Measurements from ENCODE around the gene TMPRSS7. TPM values are rescaled to one million over a fixed set of nuclear protein-coding genes. Genes with fewer than 3 reads are reported as not detected.
A peak's percentile ranks its signal among the peaks of the same experiment; 100 is the strongest.

Gene TMPRSS7
- total RNA-seq, 1 donor from 2014 or later = not detected

DNA sequence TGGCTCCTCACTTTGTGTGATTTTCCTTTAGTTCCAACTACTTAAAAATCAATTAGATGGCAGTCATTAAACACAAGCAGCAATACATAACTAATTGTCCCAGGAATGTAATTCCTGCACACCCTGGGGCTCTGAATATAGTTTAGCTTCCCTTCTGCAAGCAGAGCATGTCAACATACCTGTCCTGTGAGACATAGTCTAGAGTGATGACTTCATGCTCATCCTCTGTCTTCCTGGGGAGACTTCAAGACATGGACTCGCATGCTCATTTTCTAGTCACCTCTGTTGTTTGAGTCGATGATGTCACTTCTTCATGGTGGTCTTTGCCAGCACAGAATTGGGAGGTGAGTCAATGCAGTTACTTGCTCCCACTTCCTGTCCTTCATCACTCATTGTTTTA, 67.4 kb downstream of the TMPRSS7 start:
- no peak for DNase-seq

DNA sequence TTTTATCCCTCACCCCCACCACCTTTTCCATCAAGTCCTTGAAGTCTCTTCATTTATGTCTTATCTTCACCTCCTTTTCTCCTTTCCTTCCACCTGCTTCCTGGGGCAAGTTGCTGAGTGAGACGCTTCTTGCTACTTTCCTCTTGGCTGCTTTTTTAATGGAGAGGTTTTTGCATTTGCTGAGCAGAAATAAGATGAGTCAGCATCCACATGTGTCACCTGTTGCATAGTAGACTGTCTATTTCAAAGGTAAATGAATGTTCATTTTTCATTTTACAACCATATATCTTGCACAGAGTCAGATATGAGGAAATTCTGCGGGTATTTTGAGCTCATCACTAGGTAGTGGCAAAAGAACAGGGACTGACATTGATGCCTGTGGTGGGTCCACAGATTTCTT, 70.2 kb downstream of the TMPRSS7 start:
- DNase-seq = no peak

DNA sequence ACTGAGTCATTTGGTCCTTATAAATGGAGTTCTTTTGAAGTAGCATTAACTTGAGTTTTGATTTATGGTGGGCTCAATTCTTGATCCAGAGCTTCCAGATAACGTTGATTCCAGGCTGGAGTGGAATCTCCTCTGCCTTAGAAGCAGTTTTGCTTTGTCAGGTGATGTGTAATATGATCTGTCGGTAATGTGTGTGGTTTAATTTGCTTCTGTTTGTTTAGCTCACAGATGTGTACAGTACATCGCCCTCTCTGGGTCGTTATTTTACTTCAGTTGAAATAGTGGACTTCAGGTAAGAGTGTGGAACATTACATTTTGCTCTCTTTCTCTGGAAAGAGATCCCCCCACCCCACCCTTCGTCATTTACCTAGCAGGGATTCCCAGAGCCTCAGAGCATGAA, 74.8 kb downstream of the TMPRSS7 start:
- DNase-seq = no peak

DNA sequence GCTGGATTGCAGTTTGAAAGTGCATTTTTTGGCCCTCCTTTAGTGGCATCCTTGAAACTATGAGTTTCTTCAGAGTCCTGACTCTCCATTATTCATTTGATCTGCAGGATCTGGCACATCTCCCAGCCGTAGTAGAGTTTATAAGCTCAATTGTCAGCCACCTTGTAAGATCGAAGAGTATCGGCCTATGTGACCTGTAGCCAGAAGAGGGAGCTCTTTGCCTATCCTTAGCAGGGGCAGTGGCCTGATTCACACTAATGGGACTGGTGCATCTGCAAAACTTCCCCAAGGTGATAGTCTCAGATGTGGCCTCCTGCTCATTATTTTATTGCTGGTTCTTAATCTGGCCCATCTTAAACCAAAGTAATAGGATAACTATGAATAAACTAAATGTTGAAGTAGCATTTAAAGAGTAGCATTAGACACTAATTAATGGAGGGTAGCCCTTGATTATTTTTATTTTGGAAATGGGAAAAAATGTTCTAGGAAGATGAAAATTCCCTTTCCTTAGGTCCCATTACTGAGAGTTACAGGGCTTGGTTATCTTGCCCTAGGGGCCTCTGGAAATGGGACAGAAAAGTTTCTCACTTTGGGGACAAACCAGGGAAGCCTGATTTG, 77.4 kb downstream of the TMPRSS7 start:
- peak; percentile 71 for DNase-seq

DNA sequence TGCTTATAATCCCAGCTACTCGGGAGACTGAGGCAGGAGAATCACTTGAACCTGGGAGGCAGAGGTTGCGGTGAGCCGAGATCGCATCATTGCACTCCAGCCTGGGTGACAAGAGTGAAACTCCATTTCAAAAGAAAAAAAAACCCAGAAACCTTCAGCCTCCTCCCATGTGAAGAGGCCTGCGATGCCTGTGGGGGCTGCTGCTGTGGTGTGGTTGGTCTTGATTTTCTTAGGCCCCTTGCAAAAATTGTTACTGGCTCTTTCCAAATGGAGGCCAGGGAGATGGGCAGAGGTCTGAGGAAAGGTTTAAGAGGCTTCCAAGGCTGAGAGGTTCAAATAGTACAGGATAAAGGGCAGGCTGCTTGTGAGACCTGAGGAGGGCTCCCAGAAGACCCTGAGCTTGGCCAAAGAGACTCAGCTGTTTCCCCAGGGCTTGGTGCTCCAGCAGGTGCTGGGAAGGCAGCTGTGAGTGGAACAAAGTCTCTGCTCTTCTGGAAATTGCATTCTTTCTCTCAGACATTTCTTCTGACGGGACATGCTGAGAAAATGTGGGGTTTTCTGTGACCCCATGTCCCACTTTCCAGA, 80.1 kb downstream of the TMPRSS7 start:
- peak; percentile 55 for DNase-seq

DNA sequence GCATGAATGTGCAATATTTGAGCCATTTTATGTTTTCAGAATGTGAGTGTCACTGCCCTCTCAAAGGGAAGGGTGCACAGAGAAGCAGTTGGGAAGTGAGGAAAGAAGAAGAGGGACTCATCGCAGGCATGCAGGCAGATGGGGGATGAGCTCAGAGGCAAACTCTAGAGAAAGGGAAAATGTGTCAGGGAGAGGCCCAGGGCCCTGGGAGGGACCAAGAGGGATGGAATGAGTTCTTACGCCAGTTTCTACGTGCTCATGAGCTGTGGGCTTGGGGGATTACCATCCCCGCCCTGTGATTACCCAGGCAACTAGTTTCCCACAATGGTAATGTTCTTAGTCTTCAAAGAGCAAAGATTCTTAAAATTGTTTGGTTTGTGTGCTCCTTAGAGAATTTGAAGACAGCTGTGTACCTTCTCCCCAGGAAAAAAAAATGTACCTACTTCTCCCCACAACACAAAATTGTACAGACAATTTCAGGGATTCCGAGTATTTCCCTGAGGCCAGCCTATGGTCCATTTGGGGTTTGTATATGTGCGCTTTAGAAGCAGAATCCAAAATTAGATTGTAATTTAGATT, 80.7 kb downstream of the TMPRSS7 start:
- peak; percentile 45 for DNase-seq

DNA sequence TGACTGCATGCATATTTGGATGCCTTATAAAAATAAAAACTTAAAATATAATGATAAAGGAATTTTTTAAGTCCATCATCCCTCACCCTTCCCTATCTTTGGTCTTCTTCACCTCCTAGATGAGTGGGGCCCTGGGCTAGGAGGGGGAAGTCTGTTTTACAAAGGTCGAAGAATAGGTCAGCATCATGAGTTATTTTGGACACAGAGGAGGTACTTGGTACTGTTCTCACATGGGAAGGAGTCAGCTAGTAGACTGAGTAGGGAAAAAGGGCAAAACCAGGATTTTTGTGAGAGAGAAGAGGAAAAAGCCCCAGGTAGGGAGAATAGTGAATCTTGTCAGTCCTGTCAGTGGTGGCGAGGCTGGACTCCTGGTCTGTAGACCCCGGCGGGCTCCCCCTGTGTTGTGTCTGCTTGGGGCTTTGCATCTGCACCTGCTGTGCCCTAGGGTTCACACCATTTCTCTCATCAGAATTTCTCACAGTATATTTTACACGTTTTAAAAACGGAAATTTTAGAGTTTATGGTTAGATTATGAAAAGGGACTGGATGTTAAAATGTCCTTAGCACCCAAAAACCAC, 81.4 kb downstream of the TMPRSS7 start:
- DNase-seq = no peak

DNA sequence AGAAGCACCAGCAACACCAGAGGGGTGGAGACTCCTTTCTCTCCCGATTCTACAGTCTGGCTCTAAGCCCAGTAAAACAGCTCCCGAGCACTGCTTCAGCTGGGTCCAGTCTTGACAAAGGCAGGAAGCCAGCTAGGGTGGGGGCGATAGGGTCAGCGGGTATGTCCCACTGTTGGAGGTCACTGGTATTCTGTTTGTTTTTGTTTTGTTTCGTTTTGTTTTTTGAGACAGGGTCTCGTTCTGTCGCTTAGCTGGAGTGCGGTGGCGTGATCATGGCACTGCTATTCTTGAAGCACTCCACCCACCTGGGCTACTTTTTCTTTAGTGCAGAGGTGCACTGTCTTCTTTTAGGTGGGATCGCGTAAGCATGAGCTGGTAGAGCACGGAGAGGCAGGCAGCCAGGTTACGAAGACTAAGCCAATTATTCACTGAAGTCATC, 82.2 kb downstream of the TMPRSS7 start:
- DNase-seq = no peak

DNA sequence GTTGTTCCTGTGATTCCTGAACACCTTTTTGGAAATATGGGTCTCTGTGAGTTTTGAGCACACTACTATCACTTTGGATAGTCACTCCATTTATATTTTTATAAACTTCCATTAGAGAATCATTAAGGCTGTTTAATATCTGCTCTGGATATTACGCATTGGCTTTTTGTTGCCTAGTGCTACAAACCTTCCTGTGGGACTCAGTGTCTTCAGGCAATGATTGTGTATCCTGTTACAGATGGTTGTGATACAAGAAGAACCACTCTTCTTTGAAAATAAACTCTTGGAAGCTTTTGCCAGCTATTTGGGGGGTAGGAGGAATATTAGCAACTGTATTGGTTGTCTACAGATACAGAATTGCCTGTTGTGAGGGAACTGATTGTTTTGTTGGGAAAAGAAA, 82.9 kb downstream of the TMPRSS7 start:
- DNase-seq = no peak

DNA sequence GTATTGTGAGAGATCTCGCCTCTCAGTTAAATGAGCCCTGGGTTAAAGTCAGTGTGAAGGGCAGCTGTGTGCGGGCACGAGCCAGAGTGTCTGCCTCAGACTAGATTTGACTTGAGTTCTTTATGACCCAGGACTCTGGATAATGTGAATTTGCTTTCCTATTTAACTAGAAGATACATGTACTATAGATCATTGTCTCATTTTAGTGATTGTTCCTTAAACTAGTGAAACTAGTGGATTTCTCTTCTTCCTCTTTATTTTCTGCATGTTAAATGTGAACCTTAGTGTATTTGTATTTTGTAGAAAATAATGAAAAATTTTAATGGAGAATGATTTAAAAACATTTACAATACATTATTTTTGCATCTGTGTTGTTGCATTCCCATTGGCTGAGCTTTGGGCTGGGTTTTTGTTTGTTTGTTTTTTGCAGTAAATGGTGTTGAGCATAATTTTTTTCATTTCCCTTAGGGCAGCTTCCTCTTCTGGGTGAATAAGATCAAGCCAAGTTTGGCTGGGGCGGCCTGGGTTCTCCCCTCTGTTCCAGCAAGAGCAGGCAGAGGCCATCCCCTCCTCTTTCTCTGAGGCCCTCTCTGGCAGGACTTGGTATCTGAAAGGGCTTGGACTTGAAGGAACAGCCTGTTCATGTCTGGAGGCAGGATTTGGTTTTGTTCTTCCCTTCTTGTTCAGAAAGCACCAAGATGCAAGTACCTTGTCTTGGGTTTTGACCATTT, 83.5 kb downstream of the TMPRSS7 start:
- DNase-seq = no peak

DNA sequence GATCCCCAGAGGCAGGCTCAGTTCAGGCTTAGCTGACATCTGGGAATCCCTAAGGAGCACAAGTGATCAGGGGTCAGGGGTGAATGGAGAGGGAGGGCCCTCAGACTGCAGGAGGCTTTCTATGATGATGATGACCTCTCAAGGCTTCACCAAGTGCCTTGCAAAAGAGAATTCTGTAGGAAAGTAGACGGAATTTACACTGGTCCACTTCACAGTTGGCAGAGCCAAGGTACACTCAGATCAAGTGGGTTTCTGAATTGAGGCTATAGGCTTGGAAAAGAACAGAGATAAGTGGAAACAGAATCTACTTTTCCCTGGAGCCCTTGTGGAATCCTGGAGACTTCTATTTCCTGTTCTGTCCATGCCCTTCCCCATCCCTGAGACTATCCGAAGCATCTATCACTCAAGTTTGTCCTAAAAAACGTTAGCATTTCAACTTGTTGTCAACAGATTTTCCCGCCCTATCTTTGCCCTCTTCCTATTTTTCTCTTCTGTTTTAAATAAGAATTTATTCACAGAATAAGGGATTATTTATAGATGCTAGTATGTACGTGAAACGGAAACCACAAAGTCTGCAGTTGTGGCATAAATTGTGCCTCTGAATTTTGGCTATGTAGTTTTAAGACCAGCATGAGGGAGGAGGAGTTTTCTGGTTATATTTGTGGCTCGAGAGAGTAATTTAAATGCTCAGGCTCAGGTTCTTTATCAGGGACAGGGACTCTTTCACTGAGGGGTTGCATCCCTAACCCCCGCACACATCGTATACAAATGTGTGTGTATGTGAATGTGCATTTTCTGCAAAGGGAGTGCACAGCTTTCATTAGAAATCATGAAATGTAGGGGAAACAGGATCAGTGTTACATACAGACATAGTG, 85.7 kb downstream of the TMPRSS7 start:
- DNase-seq = no peak

DNA sequence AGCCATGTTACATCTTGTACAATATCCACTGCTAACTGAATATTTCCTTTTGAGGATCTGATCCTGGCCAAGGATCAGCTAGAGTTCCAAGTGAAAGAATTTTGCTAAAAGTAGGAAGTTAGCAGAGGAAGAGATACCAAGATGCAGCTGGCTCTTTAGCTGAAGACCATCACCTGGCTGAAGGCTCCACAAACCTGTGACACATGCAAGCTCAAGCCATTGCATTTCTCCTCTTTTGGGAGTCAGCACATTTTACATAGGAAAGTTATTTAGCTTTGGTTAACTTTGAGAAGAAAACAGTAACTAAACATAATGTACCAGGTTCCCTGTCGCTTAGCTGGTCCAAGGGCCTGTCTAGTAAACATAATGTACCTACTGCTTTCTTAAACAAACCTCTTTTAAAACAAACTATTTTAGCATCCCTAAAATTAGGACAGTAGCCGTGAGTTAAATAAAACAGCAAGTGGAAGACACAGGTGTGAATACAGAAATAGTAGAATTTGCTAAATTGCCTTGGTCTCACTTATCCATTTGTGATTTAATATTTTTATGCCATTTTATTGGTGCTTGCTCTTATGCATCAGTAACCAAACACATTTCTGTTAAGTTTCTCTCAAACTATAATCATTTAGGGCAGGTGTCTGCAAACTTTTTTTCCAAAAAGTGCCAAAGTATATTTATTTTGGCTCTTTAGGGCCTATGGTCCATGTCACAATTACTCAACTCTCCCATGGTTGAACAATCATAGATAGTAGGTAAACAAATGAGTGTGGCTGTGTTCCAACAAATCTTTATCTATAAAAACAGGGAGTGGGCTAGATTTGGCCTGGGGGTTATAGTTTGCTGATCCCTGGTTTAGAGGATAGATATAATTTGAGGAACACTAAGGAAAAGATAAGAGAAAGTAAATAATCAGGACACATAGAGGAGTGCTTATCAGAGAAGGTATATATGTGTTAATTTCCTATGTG, 87.3 kb downstream of the TMPRSS7 start:
- no peak for DNase-seq

DNA sequence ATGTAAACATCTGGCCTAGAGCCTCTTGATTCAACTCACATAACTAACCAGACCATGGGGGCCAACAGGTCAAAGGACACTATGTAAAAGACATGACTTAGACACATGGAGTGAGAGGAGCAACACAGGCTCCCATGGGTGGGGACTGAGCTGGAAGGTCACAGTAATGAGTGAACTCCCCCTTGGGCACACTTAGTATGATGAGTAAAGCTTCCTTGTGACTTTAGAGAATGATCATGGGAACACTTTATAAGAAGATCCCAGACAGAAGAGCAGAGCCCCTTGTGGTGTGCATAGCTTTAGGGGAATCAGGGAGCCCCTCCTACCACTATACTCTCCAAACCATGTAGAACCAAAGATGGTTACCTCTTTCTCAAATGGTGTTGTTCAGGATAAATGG, 88.3 kb downstream of the TMPRSS7 start:
- no peak for DNase-seq

DNA sequence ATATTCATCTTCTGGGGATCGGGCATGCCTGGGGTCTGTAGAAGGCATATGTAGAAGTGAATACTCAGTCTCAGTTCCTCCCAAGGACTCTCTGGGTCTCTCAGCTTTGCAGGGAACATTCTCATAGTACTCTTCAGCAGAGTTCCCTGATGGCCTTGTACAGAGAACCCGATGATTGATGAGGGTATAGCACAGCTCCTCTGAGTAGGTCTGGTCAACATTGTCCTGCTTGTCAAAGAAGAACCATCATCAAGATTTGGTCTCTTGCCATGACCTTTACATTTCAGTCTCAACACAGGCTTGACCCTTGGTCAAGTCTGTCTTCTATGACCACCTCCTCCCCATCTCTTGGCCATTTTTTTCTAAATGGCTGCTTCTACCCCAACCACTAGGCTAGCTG, 89.0 kb downstream of the TMPRSS7 start:
- no peak for DNase-seq

DNA sequence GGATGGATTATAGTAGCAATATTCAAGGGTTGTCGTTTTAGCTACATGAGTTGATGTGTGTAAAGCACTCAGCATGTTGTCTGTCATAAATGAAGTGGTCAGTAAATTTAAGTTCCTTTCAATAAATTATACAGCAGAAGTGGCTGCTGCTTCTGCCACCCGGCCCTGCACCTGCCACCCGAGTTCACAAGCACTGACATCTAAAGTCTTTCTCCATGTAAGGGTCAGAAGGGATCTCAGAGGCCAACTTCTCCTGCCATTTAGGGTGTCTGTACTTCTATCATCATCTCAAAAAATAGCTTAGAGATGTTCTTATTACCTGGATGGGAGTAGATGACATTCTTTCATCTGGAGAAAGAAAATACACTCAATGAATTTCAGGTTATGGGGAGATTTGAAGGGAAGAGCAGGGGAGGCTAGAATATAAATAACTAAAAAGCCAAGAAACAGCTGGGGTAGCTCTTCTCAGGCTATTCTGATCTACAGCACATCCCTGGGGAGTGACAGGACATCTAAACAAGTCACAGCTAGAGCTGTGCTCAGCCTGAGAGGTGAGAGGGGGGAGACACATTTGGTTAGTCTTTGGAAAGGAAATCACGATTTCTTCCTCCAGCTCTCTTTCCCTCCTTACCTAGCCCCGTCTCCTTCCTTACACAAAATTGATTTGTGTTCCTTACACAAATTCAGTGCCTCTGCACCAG, 90.5 kb downstream of the TMPRSS7 start:
- peak; percentile 46 for DNase-seq

DNA sequence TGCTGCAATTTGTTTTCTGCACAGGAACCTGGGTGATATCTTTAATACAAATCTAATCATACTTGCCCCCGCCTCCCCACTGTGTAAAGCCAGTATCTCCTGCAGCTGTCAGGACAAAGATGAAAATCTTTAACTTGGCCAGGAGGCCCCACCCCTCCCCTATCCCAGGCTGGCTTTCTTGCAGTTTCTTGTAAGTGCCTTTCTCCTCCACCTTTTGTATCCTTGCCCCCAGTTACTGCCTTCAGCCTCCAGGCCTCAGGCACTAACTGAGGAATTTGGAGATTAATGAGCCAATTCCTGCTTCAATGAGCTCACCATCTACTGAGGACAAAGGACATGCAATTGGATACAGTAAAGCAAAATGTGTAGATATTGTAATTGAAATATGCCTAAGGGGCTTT, 92.0 kb downstream of the TMPRSS7 start:
- peak; percentile 40 for DNase-seq

DNA sequence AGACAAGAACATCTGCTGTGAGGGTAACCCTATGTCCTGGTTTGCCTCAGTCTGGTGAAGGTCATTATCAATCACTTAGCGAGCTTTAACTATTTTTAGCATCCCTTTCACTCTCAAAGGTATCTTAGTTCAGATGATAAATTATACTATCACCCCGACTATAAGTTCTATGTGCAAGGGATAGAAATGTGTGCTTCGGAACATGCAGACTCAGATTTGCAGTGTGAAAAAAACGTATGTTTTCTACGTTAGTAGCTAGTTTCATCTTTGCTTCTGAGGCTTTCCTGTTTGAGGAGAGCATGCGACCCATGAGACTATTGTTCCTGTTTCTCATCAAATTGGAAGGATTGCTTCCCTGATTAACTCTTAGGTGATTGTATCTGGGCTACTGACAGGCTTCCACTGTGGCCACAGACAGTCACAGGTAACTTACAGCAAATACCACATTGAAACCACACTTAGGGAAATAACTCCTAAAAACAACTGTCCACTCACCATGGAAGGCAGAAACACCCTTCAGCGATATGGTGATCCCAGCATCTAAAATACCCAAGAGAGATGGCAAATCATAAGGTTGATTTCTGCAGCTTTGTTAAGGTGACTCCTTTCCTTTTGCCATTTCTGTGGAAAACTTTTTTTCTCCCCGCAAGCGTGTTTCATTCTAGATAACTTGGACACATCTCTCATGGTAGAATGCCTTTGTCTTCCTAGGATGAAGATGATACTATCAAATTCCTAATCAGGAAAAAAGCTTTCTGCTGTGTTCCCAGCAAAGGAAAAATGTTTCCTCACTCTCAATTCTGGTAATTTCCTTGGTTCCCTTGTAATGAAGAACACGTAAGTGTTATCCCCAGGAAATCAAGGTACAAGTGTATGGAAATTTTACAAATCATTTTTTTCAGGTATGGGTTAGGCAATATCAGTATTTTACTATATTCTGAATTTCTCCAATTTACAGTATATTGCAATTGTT, 93.3 kb downstream of the TMPRSS7 start:
- DNase-seq = no peak

DNA sequence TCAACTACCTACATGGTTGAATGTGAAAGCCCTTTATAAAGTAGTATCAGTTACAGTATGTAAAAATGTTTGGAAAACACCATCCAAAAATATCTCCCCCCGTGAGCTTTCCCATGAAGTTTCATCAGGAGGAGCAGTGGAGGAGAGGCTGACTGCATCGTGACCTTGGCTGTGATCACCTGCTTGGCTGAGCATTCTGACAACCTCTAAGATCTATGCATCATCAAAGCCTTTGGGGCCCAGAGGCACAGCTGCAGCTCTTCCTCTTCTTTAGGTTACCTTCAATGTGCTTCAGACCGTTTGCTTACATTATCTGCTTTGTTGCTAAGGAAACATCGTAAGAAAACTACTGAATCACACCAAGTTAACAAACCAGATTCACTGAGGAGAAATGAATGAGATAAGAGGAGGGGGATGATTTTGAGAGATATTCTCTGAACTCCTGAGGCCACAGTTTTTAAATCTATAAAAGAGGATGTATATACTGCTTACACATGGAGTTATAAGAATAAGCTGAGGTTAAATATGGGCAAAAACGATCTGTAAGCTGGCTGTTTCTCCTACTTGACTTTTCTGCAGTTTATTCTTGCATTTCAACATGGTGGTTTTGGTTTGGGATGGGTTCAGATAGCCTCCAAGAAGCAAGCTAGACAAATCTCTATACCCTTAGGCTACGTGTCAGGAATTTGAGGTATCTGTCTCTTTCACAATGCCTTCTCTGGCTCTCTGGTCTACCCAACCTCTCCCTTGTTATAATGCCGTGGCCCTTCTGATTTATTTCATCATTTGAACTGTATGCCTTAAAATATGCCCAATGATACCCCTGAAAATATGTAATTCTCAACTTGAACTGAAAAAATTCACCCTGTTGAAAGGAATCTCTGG, 94.5 kb downstream of the TMPRSS7 start:
- peak; percentile 70 for DNase-seq

Measured in tongue (tissue), 2 donors.